HG02610 (cell line): ENCODE data around the gene RNASEH2C.
"Not testable (repeated sequence)": the region's sequence is repeated elsewhere in the genome, so short reads cannot be mapped to it uniquely, and the experiment has no call there.

ENCODE experiments used
- ATAC-seq: cut with Tn5 transposase; IDR thresholded peaks from one replicate; pipeline ENCODE4 v1.9.1; 2021; ENCODE audit warnings: mild to moderate bottlenecking, moderate library complexity; ENCODE audit not compliant: unreplicated experiment

Gene RNASEH2C

DNA sequence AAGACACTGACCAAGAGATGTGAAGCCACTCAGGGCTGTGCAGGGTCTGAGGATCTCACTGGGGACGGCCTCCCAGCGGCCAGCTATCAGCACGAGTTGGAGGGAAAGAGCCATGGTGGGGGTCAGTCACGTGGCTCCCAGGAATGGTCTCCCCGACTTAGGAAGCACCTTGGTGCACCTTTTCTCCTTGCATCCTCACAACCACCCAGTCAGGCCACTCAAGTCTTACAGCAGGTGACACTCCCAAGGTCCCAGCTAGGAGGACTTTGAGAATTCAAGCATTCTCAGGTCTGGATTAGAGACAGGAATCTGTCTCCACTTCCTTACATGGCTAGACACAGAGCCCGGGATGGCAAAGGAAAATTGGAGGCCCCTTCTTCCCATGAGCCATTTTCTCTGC, 2.7 kb downstream of the RNASEH2C start:
- ATAC-seq: no peak

DNA sequence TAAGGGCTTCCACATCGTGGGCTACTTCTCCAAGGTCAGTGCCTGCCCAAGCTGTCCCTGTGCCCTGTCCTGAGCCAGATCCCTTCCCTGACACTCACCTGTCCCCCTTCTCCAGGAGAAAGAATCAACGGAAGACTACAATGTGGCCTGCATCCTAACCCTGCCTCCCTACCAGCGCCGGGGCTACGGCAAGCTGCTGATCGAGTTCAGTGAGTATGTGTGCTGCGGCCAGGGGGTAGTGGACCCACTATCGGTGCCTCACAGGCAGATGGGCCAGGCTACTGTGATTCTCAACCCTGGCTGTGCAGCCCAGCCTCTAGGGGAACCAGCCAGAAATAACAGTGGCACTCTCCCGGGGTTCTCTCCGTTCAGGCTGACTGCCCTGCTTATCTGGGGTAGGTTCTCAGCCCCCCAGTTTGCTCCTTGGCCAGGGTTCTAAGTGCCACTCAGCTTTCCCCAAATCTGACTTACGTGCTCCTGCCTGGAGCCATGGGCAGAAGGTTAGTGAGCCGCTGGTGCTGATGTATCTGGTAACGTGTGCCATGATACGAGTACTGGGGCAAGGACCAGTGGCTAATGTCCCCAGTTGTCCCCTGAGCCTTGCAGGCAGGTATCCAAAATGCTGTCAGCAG, 3.7 kb downstream of the RNASEH2C start:
- ATAC-seq: no peak

DNA sequence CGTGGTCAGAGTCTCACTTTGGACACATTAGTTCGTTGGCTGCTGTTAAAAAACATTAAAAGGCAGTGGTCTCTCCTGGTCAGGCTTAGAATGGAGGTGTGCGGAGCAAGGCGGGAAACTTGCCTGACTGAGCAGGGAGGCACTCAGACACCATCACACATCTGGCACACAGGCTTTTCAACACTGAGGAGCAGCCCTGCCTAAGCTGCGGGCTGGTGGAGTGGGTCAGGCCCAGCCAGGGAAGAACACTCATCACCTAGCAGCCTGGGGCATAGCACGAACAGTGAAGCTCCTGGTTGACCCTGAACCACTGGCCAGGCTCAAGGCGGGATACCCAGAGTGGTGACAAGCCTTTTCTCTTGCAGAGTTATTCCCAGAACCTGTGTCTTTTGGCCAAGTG, 4.3 kb downstream of the RNASEH2C start:
- ATAC-seq: no peak

DNA sequence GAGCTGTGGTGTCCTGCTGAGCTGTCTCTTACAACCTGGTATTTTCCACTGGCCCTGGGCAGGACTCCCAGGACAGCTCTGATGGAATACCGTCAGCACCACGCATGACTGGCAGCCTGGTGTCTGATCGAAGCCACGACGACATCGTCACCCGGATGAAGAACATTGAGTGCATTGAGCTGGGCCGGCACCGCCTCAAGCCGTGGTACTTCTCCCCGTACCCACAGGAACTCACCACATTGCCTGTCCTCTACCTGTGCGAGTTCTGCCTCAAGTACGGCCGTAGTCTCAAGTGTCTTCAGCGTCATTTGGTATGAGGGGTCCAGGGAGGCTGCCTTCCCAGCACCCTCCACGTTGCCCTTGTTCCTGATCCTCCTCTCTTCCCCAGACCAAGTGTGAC, 6.2 kb downstream of the RNASEH2C start:
- ATAC-seq: no peak

DNA sequence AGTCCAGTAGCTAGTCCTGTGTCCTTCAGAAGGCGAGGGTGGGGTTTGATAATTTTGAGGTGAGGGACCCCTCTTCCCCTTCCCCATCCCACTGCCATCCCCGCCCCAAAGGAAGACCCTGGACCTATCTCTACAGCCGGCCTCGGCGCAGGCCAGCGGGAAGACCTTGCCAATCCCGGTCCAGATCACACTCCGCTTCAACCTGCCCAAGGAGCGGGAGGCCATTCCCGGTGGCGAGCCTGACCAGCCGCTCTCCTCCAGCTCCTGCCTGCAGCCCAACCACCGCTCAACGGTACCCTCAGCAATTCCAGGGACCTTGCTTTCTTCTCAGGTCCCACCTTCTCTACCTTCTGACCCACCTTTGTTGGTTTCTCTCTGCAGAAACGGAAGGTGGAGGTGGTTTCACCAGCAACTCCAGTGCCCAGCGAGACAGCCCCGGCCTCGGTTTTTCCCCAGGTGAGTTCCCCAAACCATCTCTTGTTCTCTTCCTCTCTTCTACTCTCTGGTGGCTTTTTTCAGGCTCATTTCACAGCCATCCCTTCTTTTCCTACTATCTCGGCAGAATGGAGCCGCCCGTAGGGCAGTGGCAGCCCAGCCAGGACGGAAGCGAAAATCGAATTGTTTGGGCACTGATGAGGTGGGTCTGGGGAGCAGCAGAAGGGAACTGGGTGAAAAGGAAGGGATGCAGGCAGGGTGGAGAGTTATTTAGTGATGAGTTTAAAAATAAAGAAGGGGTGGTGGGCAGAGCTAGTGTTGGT, 7.2 kb downstream of the RNASEH2C start:
- no peak for ATAC-seq

DNA sequence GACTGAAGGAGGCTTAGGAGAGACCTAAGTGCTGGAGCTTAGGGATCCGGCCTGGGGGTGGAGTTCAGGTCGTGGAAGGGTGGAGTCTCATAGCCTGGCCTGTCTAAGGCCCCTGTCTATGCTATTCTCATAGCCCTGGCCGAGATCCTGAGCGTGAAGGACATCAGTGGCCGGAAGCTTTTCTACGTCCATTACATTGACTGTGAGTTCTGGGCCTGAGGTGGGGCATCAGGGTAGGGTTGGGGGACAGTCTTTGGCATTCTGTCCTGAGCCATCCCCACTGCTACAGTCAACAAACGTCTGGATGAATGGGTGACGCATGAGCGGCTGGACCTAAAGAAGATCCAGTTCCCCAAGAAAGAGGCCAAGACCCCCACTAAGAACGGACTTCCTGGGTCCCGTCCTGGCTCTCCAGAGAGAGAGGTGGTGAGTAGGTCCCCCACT, 7.9 kb downstream of the RNASEH2C start:
- ATAC-seq: no peak

DNA sequence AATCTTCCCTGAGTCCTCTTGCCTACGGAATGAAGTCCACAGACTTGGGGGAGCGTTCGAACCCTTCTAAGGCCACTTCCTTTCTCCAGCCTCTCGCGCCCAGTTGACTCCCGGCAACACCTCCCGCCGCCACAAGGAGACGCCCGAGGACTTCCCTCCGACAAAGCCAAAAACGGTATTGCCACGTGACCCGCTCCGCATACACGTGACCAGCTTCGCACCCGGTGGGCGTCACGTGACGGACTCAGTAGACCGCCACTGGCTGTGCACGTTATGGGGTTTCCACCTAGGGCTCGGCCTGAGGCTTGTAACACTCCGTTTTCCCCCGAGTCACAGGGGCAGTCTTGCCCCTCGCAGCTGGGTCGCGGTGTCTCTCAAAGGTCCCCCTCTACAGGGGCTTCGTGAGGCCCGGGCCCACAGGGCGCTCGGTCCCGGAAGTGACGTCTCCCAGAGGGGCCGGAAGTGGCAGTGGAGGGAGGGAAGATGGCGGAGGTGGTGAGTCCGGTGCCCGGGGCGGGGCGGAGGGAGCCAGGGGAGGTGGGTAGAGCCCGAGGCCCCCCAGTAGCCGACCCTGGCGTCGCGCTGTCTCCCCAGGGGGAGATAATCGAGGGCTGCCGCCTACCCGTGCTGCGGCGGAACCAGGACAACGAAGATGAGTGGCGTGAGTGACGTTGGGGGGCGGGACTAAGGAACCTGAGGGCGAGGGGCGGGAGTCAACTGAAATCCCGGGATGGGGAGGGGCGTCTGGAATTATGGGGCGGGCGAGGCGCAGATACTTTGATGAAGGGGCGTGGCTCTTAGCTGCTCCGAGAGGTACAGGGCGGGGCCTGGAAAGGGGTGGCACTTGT, 8.6 kb downstream of the RNASEH2C start, which contains the start of gene KAT5:
Gene KAT5, plus strand, starts transcription at position 468 of the 848 bp plus-strand sequence. Its CDS starts 16 bp downstream, at position 484.
- peak; percentile 81 for ATAC-seq

DNA sequence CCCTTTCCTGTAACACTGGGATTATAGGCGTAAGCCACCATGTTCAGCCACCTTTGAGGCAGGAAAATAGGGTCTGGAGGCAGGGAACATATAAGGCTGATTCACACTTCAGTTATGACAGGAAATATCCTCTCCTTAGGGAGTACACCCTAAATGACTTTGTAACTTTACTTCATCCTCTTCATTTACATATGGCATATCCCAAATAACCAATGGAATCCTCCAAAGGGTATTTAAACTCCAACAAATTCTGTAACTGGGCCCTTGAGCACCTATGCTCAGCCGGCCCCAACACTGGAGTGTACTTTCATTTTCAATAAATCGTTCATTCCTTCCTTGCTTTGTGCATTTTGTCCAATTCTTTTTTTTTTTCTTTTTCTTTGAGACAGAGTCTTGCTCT, 10.2 kb downstream of the RNASEH2C start:
- no peak for ATAC-seq

DNA sequence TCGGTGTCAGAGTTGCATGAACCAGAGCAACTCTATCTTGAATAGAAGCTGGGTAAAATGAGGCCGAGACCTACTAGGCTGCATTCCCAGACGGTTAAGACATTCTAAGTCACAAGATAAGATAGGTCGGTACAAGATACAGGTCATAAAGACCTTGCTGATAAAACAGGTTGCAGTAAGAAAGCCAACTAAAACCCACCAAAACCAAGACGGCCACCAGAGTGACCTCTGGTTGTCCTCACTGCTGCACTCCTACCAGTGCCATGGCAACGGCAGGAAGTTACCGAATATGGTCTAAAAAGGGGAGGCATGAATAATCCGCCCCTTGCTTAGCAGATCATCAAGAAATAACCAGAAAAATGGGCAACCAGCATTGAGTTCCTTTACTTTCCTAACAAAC, 10.9 kb downstream of the RNASEH2C start:
- no peak for ATAC-seq

DNA sequence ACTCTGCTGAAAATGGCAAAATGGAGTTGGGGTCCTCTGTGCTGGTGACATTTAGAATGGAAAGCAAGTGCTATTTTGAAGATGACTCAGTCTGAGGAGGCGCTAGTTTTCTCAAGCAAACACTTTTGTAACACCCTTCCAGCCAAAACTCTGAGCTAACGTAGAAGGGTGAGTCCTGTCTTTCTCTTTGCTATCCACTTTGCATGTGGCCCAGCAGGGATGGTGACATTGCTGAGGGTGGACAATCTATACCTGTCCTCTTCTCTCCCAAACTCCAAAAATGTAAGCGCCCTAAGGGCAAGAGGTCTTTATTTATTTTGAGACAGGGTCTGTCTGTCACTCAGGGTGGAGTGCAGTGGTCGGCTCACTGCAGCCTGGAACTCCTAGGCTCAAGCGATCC, 12.1 kb downstream of the RNASEH2C start:
- no peak for ATAC-seq

DNA sequence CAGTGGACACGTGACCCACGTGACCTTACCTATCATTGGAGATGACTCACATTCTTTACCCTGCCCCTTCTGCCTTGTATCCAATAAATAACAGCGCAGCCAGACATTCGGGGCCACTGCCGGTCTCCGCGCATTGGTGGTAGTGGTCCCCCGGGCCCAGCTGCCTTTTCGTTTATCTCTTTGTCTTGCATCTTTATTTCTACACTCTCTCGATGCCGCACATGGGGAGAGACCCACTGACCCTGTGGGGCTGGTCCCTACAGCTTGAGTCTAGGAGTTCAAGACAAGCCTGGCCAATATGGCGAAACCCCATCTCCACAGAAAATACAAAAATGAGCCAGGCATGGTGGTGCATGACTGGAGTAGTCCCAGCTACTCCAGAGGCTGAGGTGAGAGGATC, 13.6 kb downstream of the RNASEH2C start:
- not testable (repeated sequence) for ATAC-seq

DNA sequence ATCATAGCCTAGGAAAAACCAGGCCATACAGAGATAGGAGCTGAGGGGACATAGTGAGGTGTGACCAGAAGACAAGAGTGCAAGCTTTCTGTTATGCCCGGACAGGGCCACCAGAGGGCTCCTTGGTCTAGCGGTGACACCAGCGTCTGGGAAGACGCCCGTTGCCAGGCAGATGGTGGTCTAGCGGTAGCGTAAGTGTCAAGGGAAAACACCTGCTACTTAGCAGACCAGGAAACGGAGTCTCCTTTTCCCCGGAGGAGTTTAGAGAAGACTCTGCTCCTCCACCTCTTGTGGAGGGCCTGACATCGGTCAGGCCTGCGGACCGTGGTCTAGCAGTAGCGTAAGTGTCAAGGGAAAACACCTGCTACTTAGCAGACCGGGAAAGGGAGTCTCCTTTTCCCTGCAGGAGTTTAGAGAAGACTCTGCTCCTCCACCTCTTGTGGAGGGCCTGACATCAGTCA, 14.3 kb downstream of the RNASEH2C start:
- not testable (repeated sequence) for ATAC-seq

DNA sequence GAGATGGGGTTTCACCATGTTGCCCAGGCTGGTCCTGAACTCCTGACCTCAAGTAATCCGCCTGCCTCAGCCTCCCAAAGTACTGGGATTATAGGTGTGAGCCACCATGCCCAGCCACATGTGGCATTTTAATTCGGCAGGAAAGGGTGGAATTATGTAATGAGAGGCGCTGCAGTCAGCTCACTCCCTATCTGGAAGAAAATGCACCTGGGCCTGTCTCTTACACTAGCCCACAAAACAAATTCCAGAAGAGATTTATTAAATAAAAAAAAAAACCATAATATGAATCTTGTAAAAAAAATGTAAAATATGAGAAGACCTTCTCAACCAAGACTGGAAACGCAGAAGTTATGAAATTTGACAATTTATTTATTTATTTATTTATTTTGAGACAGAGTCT, 16.8 kb downstream of the RNASEH2C start:
- ATAC-seq: no peak

DNA sequence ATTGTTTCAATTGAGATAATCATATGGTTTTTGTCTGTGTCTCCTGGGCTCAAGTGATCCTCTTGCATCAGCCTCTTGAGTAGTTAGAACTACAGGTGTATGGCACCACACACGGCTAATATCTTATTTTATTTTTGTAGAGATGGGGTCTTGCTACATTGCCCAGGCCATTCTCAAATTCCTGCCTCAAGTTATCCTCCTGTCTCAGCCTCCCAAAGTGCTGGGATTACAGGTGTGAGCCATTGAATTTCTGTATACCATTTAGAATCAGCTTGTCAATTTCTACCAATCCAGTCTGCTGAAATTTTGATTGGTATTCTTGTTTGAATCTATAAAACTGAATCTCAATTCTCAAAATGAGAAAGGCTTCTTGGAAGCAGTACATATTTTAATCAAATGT, 18.9 kb downstream of the RNASEH2C start:
- ATAC-seq: no peak

DNA sequence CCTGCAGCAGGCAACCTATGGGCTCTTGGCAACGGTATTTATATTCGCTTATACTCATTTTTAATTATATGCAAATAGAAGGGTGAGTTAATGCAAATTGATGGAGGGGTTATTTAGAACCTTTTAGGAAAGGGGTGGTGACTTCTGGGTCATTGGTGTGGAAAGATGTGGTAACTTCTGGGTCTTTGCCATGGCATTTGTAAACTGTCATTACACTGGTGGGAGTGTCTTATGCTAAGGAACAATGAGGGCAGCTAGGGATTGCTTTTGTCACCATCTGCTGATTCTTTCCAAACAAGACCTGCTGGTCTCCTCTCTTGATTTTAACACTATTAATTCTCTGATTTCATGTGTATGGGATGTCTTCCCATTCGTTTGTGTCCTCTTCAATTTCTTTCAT, 20.2 kb downstream of the RNASEH2C start:
- ATAC-seq: no peak

DNA sequence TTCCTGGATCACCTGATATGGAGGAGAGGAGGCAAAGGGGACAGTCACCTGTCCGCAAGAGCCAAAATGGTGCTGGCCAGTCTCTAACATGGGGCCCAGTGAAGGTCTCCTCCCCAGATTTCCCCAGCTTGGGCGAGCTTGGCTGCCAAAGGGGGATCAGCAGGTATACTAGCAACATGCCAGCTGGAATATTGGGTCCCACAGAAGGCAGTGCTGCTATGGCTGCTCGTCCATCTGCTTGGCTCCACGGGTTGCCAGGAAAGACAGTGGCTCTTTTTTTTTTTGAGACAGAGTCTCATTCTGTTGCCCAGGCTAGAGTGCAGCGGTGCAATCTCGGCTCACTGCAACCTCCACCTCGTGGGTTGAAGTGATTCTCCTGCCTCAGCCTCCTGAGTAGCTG, 21.3 kb downstream of the RNASEH2C start:
- no peak for ATAC-seq

DNA sequence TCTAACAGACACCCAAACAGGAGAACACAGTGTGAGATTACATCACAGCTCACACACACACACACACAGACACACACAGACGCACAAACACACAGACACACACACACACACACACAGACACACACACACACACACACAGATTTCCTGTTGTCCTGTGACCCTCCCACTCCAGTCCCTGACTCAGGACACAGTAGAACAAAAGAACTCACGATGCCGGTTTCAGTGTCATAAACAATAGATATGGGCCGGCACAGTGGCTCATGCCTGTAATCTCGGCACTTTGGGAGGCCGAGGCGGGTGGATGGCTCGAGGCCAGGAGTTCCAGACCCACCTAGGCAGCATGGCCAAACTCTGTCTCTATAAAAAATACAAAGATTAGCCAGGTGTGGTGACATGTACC, 22.4 kb downstream of the RNASEH2C start:
- no peak for ATAC-seq

DNA sequence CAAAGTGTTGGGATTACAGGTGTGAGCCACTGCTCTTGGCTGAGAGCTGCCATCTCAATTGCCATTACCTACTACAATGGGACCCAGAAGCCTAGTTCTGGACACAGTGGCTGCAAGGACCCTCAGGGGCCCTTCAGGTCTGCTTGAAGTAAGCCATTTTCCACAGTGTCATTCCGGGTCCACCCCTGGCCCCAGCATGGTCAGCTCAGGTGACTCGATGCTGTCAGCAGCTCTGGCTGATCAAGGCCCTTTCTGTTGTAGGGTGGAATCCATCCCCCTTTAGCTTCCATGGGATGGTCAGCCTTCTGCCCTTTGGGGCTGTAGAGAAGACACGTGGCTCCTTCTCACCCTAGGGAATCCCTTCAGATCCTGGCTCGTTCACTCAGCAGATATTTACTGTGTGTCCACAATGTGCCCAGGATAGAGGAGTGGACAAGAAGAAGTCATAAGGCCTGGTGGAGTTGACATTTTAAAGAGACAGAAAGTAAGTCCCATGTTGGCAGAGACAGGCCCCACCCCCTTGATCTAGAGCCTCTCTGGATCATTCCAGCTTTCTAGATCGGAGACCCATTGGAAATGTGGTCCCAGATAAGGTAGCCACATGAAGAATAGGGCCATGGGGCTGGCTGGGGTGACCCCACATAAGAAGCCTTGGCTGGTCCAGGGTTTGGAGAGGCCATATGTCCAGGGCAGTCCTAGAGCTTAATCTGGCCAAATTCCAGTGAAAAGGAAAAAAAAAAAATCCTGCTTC, 23.6 kb downstream of the RNASEH2C start:
- ATAC-seq: no peak

DNA sequence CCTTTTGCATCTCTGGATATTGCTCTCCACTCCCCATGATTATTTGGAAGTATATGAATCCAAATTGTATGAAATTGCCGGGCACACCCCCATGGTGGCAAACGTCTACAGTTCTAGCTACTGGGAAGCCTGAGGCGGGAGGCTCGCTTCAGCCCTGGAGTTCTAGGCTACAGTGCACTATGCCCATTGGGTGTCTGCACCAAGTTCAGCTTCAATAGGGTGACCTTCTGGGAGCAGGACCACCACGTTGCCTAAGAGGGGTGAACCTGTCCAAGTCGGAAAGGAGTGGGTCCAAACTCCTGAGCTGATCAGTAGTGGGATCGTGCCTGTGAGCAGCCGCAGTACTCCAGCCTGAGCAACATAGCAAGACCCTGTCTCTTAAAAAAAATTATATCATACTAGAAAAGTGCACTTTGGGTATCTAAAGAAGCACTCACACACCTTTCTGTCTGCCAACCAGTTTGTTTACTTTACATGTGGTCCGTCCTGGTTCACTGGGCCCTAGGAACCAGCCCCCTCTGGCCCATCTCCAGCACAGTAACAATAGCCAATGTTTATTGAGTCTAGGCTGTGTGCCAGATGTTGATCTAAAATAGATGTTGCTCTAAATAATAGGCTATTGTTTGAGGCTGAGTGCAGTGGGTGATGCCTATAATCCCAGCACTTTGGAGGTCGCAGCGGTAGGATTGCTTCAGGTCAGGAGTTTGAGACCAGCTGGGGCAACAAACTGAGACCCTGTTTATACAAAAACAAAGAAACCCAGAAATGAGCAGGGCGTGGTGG, 24.9 kb downstream of the RNASEH2C start:
- no peak for ATAC-seq

DNA sequence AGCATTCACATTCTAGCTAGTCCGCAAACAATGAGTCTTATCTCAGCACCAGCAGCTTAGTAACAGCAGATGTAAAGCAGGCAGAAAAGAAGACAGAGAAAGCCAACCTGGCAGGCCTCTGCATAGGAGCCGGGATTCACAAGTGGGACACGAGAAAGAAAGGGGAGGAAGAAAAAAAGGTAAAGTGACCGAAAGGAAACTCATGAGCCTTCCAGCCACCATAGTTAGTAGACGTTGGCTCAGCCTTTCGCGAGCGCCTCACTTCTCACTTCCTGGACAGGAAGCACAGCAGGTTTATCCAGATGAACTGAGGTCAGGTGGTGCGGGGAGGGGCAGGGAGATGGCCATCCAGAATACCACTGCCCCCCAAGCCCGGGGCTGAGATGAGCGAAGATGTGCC, 28.2 kb downstream of the RNASEH2C start:
- no peak for ATAC-seq
